Upper lobe of left lung (tissue), 6 donors: ENCODE measurements around the gene MYO9A. TPM values are rescaled to one million over a fixed set of nuclear protein-coding genes. Genes with fewer than 3 reads are reported as not detected.

Experiments used
- ATAC-seq, 2 donors: fragments of 200-7000 bp; cut with Tn5 transposase; one replicate each; pipeline ENCODE4 v1.9.1; 2022; ENCODE audit warnings: mild to moderate bottlenecking in 2 of 2, moderate library complexity in 2 of 2; ENCODE audit not compliant: low FRiP score in 2 of 2
- DNase-seq, 2 donors: peaks; one replicate each; pipeline ENCODE4 v3.0.0-alpha.2; 2019 to 2020
- H3K27ac ChIP-seq, 4 donors: fragments of 200-600 bp; sonication (generic); one replicate each; pipeline ENCODE4 v1.5.1; 2016 to 2019
- H3K27me3 ChIP-seq, 4 donors: fragments of 200-600 bp; sonication (generic); one replicate each; pipeline ENCODE4 v1.5.1; 2017 to 2019
- H3K36me3 ChIP-seq, 4 donors: fragments of 200-600 bp; sonication (generic); one replicate each; pipeline ENCODE4 v1.5.1; 2016 to 2019
- H3K4me1 ChIP-seq, 4 donors: fragments of 200-600 bp; sonication (generic); one replicate each; pipeline ENCODE4 v1.5.1; 2018 to 2019
- H3K4me3 ChIP-seq, 4 donors: fragments of 200-600 bp; sonication (generic); one replicate each; pipeline ENCODE4 v1.5.1; 2017 to 2019; ENCODE audit warnings: mild to moderate bottlenecking in 2 of 4, moderate library complexity in 1 of 4
- H3K9me3 ChIP-seq, 4 donors: fragments of 200-600 bp; sonication (generic); one replicate each; pipeline ENCODE4 v1.5.1; 2018 to 2019
- CTCF ChIP-seq, 6 experiments: fragments of 450-650 bp in 4 of 6; fragments of 200-600 bp in 2 of 6; sonication (generic) in 2 of 6; IDR thresholded peaks; one replicate each; pipeline ENCODE4 v1.5.1; 2016 to 2019; ENCODE audit warnings: antibody characterized with exemption in 6 of 6
- EP300 ChIP-seq, 4 donors: sonication (generic); formaldehyde crosslinking; IDR thresholded peaks; one replicate each; pipeline ENCODE4 v1.5.1; 2017; ENCODE audit warnings: antibody characterized with exemption in 4 of 4, control low read depth in 2 of 4
- POLR2A ChIP-seq, 4 donors: fragments of 450-650 bp; IDR thresholded peaks; one replicate each; pipeline ENCODE4 v1.5.1; 2016 to 2017; ENCODE audit warnings: antibody characterized with exemption in 4 of 4, mild to moderate bottlenecking in 2 of 4
- POLR2AphosphoS5 ChIP-seq, 2 donors: sonication (generic); formaldehyde crosslinking; IDR thresholded peaks; one replicate each; pipeline ENCODE4 v1.5.1; 2017; ENCODE audit warnings: antibody characterized with exemption in 2 of 2
- whole genome bisulfite sequencing, 2 donors: methylation state at CpG; one replicate each; pipeline ENCODE4 v1.1.5; 2017 to 2018; 5-methylcytosine and 5-hydroxymethylcytosine counted together
- total RNA-seq, 6 donors: library from RNA; depleted of rRNA in 4 of 6; stranded (reverse); fragments of >200 nt in 4 of 6; gene quantifications; one replicate each; pipeline versions ENCODE4 v1.1.0 to v1.2.1, GENCODE V29; 2016 to 2021
- donor health status: DM: no; HTN: no; CAD: no; lungs with moderate emphysema.
- donor health status: DM: no; HTN: yes; CAD: no; lungs with severe emphysema.

The MYO9A gene
- total RNA-seq, 6 donors from 2014 or later: 53.2 to 143 (median 76.5) TPM

GRCh38 chr15:71973366-71973765 is 144.6 kb downstream of the MYO9A start:
- peaks cover 0 to 19% (median 7%) of the 10 kb centered on the region in 4 donors for H3K36me3 ChIP-seq
- H3K27me3 ChIP-seq: no peaks in the 10 kb centered on the region
- no peak overlapping the region for H3K4me3 ChIP-seq
- ATAC-seq (no peak), DNase-seq (no peak)
- TF ChIP-seq EP300 (IDR thresholded peaks at IDR 0.05): no peak
- TF ChIP-seq POLR2AphosphoS5 (IDR thresholded peaks at IDR 0.05): no peak
- TF ChIP-seq CTCF (IDR thresholded peaks at IDR 0.05): no peak
- no peak for TF ChIP-seq POLR2A (IDR thresholded peaks at IDR 0.05)
- no peak overlapping the region for H3K27ac ChIP-seq
- H3K9me3 ChIP-seq: no peaks in the 10 kb centered on the region
- H3K4me1 ChIP-seq: no peaks in the 10 kb centered on the region
- 96 to 98% methylated on average over 5 of the region's 5 CpGs for WGBS, 2 donors

- TF ChIP-seq POLR2A (IDR thresholded peaks at IDR 0.05) (no peak), EP300 (IDR thresholded peaks at IDR 0.05) (no peak), CTCF (IDR thresholded peaks at IDR 0.05) (no peak), POLR2AphosphoS5 (IDR thresholded peaks at IDR 0.05) (no peak)
- ATAC-seq (no peak), DNase-seq (no peak)
- Histone ChIP-seq H3K9me3 (no peaks in the 10 kb centered on the region), H3K27ac (no peak overlapping the region), H3K4me3 (no peak overlapping the region), H3K27me3 (no peaks in the 10 kb centered on the region), H3K4me1 (no peaks in the 10 kb centered on the region), H3K36me3 (peaks cover 0 to 13% (median 0%) of the 10 kb centered on the region in 4 donors)
- WGBS, 2 donors: 71 to 74% methylated on average over 2 of the region's 2 CpGs
Observed at GRCh38 chr15:71971905-71972304, 146.0 kb downstream of the MYO9A start.

- Histone ChIP-seq H3K27ac (no peak overlapping the region), H3K36me3 (peaks cover 0 to 9% (median 0%) of the 10 kb centered on the region in 4 donors), H3K4me3 (no peak overlapping the region), H3K9me3 (no peaks in the 10 kb centered on the region), H3K4me1 (no peaks in the 10 kb centered on the region), H3K27me3 (no peaks in the 10 kb centered on the region)
- DNase-seq (no peak), ATAC-seq (no peak)
- WGBS, 2 donors: 93 to 96% methylated on average over 1 of the region's 1 CpG
- TF ChIP-seq CTCF (IDR thresholded peaks at IDR 0.05): no peak
- no peak for TF ChIP-seq EP300 (IDR thresholded peaks at IDR 0.05)
- TF ChIP-seq POLR2A (IDR thresholded peaks at IDR 0.05): no peak
- no peak for TF ChIP-seq POLR2AphosphoS5 (IDR thresholded peaks at IDR 0.05)
Observed at GRCh38 chr15:71970435-71970834, 147.5 kb downstream of the MYO9A start.

GRCh38 chr15:71962537-71962936 is 155.4 kb downstream of the MYO9A start:
- TF ChIP-seq CTCF (IDR thresholded peaks at IDR 0.05) (no peak), POLR2AphosphoS5 (IDR thresholded peaks at IDR 0.05) (no peak), EP300 (IDR thresholded peaks at IDR 0.05) (no peak), POLR2A (IDR thresholded peaks at IDR 0.05) (no peak)
- Histone ChIP-seq H3K4me3 (no peak overlapping the region), H3K9me3 (no peaks in the 10 kb centered on the region), H3K36me3 (peaks cover 0 to 9% (median 4%) of the 10 kb centered on the region in 4 donors), H3K27me3 (no peaks in the 10 kb centered on the region), H3K27ac (no peak overlapping the region), H3K4me1 (peaks cover 0 to 3% (median 0%) of the 10 kb centered on the region in 4 donors)
- no peak for DNase-seq
- 91 to 100% methylated on average over 1 of the region's 1 CpG for WGBS, 2 donors
- no peak for ATAC-seq

- H3K9me3 ChIP-seq: no peaks in the 10 kb centered on the region
Observed at GRCh38 chr15:71957026-71957425, 160.9 kb downstream of the MYO9A start.

More at GRCh38 chr15:71957026-71957425, 160.9 kb downstream of the MYO9A start:
- ATAC-seq (no peak), DNase-seq (no peak)
- no peak for TF ChIP-seq POLR2A (IDR thresholded peaks at IDR 0.05)
- 88 to 92% methylated on average over 2 of the region's 2 CpGs for WGBS, 2 donors
- H3K36me3 ChIP-seq: peaks cover 0 to 9% (median 4%) of the 10 kb centered on the region in 4 donors
- H3K4me3 ChIP-seq: no peak overlapping the region
- H3K27me3 ChIP-seq: no peaks in the 10 kb centered on the region
- no peak overlapping the region for H3K27ac ChIP-seq
- H3K4me1 ChIP-seq: no peaks in the 10 kb centered on the region
